Activated CD4-positive, alpha-beta T cell treated with anti-CD3 and anti-CD28 coated beads for 24 hours (primary cell): ENCODE data around the gene TAS2R13.

Experiments
- DNase-seq, 2 donors: peaks; one replicate each; pipeline ENCODE4 v3.0.0-alpha.2; 2020; ENCODE audit warnings: low read depth in 2 of 2

The TAS2R13 gene

GRCh38 chr12:10873378-10873777, 36.0 kb downstream of the TAS2R13 start:
- DNase-seq: no peak

- no peak for DNase-seq
These were observed 42.0 kb downstream of the TAS2R13 start for GRCh38 chr12:10867381-10867780.

- DNase-seq: no peak
These were observed 45.7 kb downstream of the TAS2R13 start for GRCh38 chr12:10863512-10864218.

- DNase-seq: no peak
These were observed 48.0 kb downstream of the TAS2R13 start for GRCh38 chr12:10861366-10861765.
